Measurements from ENCODE around the gene CDK5R1.

DNA sequence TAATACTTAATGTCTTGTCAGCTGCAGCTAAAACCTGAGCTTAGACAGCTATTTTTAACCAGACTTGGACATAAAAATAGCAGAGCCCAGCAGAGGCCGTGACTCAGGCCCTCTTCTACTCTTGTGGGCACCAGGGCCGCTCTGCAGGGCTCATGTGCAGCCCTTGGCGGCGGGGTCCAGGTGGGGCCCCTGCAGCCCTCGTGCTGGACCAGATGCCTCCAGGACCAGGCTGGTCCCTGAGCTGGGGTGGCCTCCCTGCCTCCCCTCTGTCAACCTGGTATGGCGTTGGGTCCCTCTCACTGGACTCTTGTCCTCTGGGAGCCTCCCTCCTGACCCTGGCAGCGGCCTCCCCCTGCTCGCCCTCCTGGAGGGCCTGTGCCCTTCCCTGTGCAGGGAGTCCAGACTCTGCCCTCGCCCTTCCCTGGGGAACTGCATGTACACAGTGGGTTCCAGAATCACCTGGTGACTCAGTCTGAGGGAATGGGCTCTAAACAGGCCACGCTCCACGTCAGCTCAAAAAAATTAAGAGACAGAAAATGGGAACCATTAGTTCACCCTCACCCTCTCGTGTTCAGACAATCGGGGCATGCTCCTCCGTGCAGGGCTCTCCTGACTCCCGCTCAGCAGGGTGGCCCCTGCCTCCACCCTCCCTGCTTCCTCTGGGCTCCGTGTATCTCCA is 9.7 kb downstream of the CDK5R1 start:
- no peak for TF ChIP-seq CTCF (optimal IDR thresholded peaks at IDR 0.05 in 1 of 3, IDR thresholded peaks at IDR 0.05 in 1 of 3, conservative IDR thresholded peaks at IDR 0.05 in 1 of 3; ENCODE audit: extremely low read depth in 1 of 3, insufficient read depth in 2 of 3, low read length in 3 of 3)
- TF ChIP-seq EZH2 (IDR thresholded peaks at IDR 0.05; ENCODE audit: low read length): no peak

All from keratinocyte (primary cell).